ENCODE data around the gene SPATA17. TPM values are rescaled to one million over a fixed set of nuclear protein-coding genes. Genes with fewer than 3 reads are reported as not detected.
"Not testable (repeated sequence)": the region's sequence is repeated elsewhere in the genome, so short reads cannot be mapped to it uniquely, and the experiment has no call there.

The SPATA17 gene, protein sequence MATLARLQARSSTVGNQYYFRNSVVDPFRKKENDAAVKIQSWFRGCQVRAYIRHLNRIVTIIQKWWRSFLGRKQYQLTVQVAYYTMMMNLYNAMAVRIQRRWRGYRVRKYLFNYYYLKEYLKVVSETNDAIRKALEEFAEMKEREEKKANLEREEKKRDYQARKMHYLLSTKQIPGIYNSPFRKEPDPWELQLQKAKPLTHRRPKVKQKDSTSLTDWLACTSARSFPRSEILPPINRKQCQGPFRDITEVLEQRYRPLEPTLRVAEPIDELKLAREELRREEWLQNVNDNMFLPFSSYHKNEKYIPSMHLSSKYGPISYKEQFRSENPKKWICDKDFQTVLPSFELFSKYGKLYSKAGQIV
- total RNA-seq = 1.4 TPM
- long read RNA-seq, partial matches to known transcripts = 0 of 2 reads
- long read RNA-seq, other reads (novel, unspliced or antisense) = 2 of 2 reads

DNA sequence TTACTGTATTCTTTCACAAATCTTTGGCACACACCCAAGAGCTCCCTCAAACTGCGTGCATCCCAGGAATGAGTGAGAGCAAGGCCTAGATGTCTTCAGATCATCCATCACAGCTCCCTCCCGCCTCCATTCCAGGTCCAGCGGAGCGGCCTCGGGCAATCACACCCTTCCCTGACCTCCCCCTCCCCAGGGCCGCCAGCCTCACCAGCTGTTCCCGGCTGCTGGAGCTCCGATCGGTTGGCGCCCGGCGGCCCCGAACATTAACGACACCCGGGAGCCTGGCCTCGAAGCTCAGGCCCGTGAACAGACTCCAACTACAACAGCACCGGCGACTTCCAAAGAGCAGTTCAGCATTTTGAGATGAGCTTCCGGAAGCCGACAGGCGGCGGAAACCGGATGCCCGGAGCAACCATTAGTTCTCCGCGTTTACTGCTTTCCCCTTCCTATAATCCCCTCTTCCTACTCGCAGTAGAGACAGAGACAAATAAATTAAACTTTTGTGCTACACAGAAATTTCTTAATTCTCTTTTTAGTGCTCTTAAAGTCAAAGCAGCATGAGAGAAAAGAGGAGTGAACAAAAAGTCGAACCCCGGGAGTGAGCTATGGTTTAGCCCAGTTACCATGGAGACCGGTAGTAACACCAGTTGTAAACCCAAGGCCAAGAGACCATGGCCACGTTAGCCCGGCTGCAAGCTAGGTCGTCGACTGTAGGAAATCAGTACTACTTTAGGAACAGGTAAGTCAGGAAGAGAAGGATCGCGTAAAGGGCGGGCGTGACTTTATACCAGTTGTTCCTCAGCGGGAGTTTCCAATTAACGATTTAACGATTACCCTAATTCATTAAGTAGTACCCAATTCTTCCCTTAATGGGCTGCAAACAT, at the start of gene SPATA17, which contains the start of gene GPATCH2:
Gene SPATA17, plus strand, starts transcription at position 634 of the 881 bp plus-strand sequence. Its CDS starts 35 bp downstream, at position 669.
Gene GPATCH2, minus strand, starts transcription at position 380 of the 881 bp plus-strand sequence. Its CDS starts 119 bp downstream, at position 261.
- intact Hi-C loops (cut with DNase I) = no loop called here
- ATAC-seq (ENCODE audit: poor library complexity) = peak; percentile 98
- peak; percentile 83 for DNase-seq

DNA sequence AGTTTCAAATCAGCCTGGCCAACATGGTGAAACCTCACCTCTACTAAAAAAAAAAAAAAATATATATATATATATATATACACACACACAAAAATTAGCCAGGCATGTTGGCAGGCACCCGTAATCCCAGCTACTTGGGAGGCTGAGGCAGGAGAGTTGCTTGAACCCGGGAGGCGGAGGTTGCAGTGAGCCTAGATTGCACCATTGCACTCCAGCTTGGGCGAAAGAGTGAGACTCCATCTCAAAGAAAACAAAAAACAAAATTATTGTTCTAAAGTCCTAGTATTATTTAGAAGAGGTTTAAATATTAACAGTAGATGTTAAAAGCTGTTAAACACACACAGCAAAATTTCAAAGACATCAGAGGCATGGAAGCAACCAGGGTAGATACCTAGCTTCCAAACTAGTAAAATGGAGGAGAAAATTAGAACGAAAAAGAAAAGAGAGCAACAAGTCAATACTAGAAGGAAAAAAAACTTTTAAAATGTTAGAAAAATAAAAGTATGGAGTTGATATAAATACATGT, 46.8 kb upstream of the SPATA17 start:
- intact Hi-C loops (cut with DNase I); ATAC-seq (ENCODE audit: poor library complexity); DNase-seq: not testable (repeated sequence)

DNA sequence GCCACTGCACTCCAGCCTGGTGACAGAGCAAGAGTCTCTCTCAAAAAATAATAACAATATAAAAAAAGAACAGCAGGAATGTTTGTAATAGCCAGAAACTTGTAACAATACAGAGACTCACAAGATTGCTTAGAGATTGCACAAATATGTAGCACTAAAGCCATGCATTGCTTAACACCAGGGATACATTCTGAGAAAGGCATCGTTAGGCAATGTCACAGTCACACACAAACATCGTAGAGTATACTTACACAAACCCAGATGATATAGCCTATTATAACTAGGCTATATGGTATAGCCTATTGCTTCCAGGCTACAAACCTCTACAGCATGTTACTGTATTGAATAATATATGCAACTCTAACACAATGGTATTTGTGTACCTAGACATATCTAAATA, 45.6 kb upstream of the SPATA17 start:
- ATAC-seq (ENCODE audit: poor library complexity) (no peak), DNase-seq (no peak)
- intact Hi-C loops (cut with DNase I) = no loop called here

DNA sequence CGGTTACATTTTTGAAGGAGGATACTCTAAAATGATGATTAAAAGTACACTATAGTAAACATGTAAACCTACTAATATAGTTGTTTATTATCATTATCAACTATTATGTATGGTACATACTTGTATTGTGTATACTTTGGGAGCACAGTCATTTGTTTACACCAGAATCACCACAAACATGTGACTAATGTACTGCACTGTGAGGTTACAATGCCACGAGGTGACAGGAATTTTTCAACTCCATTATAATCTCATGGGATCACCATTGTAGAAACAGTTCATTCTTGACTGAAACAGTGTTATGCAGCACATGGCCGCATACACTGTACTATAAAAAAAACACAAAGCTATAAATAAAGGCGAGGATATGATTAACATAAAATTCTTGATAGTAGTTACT, 44.6 kb upstream of the SPATA17 start:
- intact Hi-C loops (cut with DNase I) = no loop called here

DNA sequence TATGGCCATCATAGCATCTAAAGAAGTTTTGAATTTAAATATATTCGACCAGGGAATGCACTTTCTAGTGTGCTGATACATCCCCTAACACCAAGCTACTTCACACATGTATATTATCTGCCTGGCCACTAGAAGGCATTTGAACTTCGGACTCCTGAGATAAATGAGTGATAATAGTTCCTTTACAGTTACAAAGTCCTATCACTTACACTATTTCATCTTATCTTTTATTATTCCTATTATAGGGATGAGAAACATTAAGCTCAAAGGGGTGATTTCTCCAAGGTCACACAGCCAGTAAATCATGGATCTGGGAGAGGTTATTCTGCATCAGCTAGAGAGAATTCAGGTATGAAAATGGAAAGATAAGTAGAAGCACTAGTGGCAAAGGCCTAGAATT, 40.5 kb upstream of the SPATA17 start:
- ATAC-seq (ENCODE audit: poor library complexity) (no peak), DNase-seq (no peak)
- intact Hi-C loops (cut with DNase I) = no loop called here

More for the DNA sequence above, 44.6 kb upstream of the SPATA17 start:
- DNase-seq = no peak
- ATAC-seq (ENCODE audit: poor library complexity) = no peak

DNA sequence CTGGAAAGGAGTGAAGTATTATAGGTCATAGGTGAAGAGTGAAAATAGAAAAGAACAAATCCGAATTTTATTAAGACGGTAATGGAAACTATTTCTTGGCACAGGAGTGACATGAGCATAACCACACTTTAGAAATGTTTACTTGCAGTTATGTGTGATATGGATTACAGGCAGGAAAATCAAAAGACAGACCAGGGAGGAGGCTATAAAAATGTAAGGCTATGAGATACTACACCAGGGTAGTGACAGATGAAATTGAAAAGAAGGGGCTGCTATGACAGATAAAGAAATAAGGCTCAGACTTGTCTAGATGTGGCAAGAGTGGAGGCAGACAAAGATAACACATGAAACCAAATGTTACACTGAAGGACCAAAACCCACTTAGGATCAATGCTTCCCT, 32.0 kb upstream of the SPATA17 start:
- no peak for DNase-seq
- ATAC-seq (ENCODE audit: poor library complexity) = no peak
- intact Hi-C loops (cut with DNase I) = no loop called here

DNA sequence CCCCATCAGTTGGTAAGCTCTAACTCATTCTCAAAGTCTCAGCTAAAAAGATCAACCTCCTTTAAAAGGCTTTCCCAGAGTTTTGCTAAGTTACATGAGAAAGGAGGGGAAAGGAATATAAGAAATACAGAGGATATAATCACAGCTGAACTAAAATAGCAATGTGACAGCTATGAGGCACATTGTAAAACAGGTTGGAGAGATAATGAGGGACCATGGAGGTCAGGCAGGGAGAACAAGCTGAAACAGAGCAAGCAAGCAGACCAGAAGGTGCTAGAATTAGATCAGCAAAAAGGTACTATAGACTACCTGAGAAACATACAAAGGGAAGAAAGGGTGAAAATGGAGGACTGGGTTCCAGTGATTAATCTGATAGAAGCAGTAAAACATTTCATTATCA, 28.8 kb upstream of the SPATA17 start:
- DNase-seq (no peak), ATAC-seq (ENCODE audit: poor library complexity) (peak; percentile 78)
- intact Hi-C loops (cut with DNase I) = no loop called here

DNA sequence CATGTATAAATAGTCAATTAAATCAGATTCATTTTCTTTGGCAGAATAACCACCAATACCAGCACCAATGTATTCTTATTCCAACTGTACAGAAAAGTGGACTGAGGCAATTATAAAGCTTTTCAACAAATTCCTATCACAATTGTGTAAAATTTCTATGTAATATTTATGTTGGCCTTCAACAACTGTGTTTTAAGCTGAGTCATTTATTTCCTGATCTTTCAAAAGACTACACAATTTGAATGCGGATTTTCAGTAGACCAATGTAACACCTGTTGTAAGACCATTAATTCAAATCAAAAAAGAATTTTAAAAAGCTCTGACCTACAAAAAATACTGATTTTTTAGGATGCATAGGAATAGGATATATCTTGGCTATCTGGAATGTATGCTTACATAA, 25.8 kb upstream of the SPATA17 start:
- DNase-seq (no peak), ATAC-seq (ENCODE audit: poor library complexity) (no peak)
- intact Hi-C loops (cut with DNase I) = no loop called here

DNA sequence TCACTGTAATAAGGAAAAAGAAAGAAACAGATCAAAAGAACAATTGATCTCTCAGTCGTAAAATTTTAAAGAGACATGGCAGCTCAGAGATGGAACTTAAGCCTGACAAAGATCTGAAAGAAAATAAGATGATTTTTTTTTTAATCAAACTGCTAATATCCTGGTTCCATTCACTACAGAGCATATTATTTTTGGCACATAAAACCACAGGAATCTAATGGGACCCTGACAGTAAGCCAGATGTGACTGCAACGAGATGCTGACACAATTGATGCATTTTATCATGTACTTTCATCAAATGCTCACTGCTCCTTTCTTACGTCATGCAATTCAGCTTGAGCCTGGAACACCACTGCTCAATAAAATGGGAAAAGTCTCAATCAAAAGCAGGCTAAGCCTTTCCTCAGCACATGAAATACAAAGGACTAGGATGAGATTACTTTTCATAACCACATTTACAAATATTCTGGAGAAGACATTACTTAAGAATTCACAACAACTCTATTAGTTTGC, 16.9 kb upstream of the SPATA17 start:
- intact Hi-C loops (cut with DNase I) = no loop called here
- no peak for ATAC-seq (ENCODE audit: poor library complexity)
- DNase-seq = no peak

DNA sequence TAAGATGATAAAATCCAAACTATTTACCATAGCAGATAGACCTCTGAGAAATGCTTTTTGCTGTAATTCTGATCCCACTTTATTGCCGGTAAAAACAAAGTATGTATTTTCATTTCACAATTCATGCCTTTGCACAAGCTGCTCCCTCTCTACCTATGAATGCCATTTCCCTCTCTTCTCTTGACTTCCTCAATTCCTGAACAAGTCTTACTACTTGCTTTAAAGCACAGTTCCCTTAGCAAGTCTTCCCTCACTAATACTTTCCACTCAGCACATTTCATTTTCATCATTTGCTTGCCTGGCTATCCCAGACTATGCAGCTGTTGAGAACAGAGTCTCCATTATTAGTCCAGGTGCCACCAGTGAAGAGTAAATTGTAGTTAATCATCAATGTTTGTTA, 14.0 kb upstream of the SPATA17 start:
- DNase-seq (no peak), ATAC-seq (ENCODE audit: poor library complexity) (no peak)
- intact Hi-C loops (cut with DNase I) = no loop called here

DNA sequence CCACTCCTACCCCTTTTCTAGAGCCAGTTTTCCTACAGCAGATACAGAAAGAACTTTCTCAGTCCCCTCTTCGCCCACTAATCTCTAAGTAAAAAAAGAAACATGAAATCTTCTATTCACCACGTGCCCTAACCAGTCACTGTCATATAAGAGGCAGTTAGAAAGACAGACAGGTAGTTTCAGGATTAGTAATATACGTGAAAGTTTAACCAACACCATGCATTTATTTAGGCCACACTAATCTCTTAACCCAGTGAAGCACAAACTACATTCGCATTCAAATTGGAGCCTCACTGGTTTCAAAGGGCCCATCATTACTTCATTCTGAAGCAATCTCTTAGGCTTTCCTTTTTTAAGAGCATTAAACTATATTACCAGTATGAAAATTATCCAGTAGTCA, 10.3 kb upstream of the SPATA17 start:
- intact Hi-C loops (cut with DNase I) = no loop called here
- no peak for ATAC-seq (ENCODE audit: poor library complexity)
- no peak for DNase-seq

DNA sequence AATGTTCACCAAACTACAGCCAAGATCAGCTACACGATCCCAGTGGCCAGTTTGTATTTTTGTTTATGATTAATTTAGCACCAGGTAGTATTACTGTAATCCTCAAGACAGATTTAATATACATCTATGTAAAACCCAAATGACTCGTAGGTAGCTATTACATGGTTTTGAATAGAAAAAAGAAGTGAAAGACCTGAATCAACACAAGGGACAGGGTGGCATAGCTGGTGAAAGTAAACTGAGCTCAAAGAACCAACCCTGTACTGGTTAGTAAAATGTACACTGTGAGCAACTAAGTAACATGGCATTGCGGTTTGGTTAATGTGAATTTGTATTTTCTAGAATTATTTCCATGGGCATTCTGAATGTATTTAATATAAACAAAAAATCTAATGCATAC, 9.1 kb upstream of the SPATA17 start:
- ATAC-seq (ENCODE audit: poor library complexity) = no peak
- intact Hi-C loops (cut with DNase I) = no loop called here

DNA sequence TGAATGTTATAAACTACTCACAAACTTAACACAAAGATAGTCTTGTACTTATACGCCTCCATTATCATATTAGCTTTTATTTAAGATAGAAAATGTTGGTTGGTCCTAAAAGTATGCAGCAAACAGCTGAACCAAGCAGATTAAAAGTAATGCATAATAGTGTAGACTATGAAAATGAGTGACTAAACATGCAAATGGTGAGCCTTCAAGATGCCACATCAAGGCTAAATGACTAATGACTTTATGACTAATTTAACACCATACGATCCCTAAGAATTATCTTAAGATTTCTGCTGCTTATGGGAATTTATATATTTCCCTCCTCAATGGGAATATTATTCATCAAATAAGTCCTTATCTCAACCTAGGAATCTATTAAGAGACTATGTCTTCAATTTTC, 4.8 kb upstream of the SPATA17 start:
- ATAC-seq (ENCODE audit: poor library complexity) (no peak), DNase-seq (no peak)
- intact Hi-C loops (cut with DNase I) = no loop called here

More for the DNA sequence above, 9.1 kb upstream of the SPATA17 start:
- DNase-seq = no peak

DNA sequence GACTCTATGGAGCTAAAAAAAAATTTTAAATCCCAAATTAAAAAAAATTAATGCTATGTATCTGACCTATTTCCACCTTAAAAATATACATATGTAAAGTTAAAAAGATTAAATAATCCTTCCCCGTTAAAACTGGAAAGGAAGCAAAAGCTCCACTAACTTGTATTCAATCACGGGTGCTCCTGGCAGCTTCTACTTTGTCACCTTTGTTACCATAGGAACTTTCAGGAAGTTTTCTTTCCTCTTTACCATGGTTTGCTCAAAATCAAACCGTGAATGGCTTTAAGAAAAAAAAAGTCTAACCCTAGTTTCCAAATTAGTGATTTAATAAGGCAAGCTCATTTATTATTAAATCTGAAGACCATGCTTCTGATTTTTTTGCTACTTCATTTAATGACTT, 3.7 kb upstream of the SPATA17 start:
- intact Hi-C loops (cut with DNase I) = no loop called here
- ATAC-seq (ENCODE audit: poor library complexity) (no peak), DNase-seq (no peak)

DNA sequence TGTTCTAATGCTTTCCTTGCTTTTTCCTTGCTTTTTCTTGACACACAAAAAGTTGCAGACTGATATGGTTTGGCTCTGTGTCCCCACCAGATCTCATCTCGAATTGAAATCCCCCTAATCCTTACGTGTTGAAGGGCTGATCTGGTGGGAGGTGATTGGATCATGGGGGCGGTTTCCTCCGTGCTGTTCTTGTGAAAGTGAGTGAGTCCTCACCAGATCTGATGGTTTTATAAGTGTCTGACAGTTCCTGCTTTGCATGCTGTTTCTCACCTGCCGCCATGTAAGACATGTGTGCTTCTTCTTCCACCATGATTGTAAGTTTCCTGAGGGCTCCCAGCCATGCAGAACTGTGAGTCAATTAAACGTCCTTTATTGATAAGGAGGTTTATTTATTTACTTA, 11.3 kb downstream of the SPATA17 start:
- ATAC-seq (ENCODE audit: poor library complexity) = no peak
- DNase-seq = no peak
- intact Hi-C loops (cut with DNase I) = no loop called here

DNA sequence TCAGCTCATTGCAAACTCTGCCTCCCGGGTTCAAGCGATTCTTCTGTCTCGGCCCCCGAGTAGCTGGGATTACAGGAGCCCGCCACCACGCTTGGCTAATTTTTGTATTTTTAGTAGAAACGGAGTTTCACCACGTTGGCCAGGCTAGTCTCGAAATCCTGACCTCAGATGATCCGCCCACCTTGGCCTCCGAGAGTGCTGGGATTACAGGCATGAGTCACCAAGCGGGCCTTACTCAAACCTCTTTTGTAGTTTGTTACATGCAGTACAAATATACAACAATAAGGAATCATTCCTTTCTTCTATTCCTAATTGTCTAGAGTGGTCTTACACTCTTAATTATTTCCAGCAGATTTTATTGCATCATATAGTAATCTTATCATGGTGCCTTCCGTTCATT, 16.6 kb downstream of the SPATA17 start:
- DNase-seq (no peak), ATAC-seq (ENCODE audit: poor library complexity) (no peak)
- intact Hi-C loops (cut with DNase I) = no loop called here

DNA sequence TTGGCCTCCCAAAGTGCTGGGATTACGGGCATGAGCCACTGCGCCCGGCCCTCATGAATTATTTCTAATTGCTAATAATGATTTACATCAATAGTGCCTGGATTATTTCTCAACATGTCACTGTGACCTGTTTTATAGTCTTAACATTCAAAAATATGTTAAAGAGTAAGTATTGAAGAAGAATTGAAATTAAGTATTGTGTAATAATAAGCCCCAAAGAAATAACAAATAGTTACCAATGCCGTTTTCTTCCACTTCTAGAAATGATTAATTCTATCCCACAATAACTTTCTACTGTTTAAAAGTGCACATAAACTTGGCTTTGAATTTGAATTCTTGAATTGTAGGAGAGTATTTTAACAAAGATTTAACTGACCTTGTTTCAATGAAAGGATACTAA, 19.5 kb downstream of the SPATA17 start:
- DNase-seq (no peak), ATAC-seq (ENCODE audit: poor library complexity) (no peak)
- intact Hi-C loops (cut with DNase I) = no loop called here

DNA sequence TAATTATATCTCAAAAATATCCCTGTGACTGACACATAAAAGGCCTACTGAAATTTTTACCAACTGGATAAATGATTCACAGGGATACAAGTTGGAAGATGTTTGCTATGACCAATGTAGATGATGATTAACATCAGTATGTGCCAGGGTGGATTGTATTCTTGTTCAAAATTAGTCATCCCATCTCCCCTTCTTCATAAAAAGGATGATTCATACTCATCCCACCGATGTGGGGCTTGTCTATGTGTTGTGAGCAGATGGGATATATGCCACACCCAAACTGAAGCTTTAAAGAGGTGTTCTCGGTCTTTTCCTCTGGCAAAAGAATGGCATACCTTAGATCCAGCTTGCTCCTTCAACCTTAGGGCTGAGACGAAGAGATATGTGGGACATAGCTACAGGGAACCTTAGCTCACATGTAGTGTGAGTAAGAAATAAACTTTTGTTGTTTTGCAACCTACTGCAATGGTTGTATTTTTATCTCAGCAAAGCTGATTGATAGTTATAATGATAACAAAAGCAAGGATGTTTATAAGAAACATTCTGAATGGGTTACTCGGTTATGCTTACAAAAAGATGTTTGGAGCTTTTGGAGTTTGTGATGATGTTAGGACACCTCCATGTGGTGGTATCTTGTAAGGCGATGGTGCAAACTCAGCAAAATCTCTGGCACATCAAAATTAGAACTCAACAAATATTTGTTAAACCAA, 29.4 kb downstream of the SPATA17 start:
- peak; percentile 59 for ATAC-seq (ENCODE audit: poor library complexity)
- intact Hi-C loops (cut with DNase I) = no loop called here
- DNase-seq = no peak

DNA sequence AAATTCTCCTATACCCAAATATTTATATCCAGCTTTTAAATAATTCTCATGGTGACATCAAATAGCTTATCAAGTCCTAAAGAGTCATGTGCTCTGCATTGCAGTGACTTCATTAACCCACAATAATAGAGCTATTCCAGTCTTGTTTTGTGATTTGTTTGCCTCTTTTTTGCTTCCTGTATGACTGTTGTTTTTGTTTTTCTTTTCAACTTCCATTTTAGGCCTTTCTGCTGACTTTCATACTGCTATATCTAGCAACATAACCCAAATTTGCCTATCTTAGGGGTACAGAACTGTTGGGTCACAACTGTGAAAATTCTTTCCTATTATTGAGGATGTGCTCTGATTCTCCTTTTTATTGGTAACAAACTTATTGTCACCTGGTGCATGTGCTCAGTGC, 30.3 kb downstream of the SPATA17 start:
- intact Hi-C loops (cut with DNase I) = no loop called here
- no peak for ATAC-seq (ENCODE audit: poor library complexity)

More for the DNA sequence above, 30.3 kb downstream of the SPATA17 start:
- DNase-seq = no peak

Data from Right ventricle myocardium superior (tissue), 1 donor.